Mesenteric fat pad (tissue), 1 donor: ENCODE measurements around the gene PTCD1. TPM values are rescaled to one million over a fixed set of nuclear protein-coding genes. Genes with fewer than 3 reads are reported as not detected.
A peak's percentile ranks its signal among the peaks of the same experiment; 100 is the strongest.

Experiments used
- DNase-seq: peaks from one replicate; pipeline ENCODE4 v3.0.0-alpha.2; 2020; ENCODE audit warnings: low spot score
- long read RNA-seq: library from polyadenylated mRNA; unstranded; transcript quantifications from one replicate; pipeline ENCODE4 v2.0.0, GENCODE V29; 2020
- total RNA-seq: library from RNA; stranded (reverse); fragmentation: NEBNext Ultra II Directional; extraction: Animal tissue kit (Norgen Biotek cat#: 25700); gene quantifications from one replicate; pipeline ENCODE4 v1.2.1, GENCODE V29; 2021
- donor health status: DM: yes; HTN: yes; CAD: no.

Gene PTCD1
- total RNA-seq: 11.7 TPM
- long read RNA-seq, full-length matches to known transcripts: 11 of 15 reads
- long read RNA-seq, partial matches to known transcripts: 0 of 15 reads
- long read RNA-seq, other reads (novel, unspliced or antisense): 4 of 15 reads

- DNase-seq: peak; percentile 98
Measured at GRCh38 chr7:99438573-99439480, at the start of gene PTCD1, which contains the start of gene CPSF4. Gene PTCD1, minus strand, starts transcription at chr7:99438798. Its CDS starts 3,556 bp downstream, at chr7:99435242. Gene CPSF4, plus strand, starts transcription at chr7:99438943. Its CDS starts 140 bp downstream, at chr7:99439083.

GRCh38 chr7:99485094-99485493 is 46.5 kb upstream of the PTCD1 start:
- no peak for DNase-seq

GRCh38 chr7:99478464-99479440 is 40.2 kb upstream of the PTCD1 start:
- no peak for DNase-seq

GRCh38 chr7:99476107-99476506 is 37.5 kb upstream of the PTCD1 start:
- DNase-seq: no peak

GRCh38 chr7:99473315-99473596 is 34.7 kb upstream of the PTCD1 start:
- no peak for DNase-seq

GRCh38 chr7:99472561-99473314 is 34.1 kb upstream of the PTCD1 start, which contains the start of gene ZNF789:
Gene ZNF789, plus strand, starts transcription at chr7:99472890. Its CDS starts 3,567 bp downstream, at chr7:99476457.
- DNase-seq: peak; percentile 99

GRCh38 chr7:99469381-99470065 is 30.9 kb upstream of the PTCD1 start:
- no peak for DNase-seq

- no peak for DNase-seq
Measured at GRCh38 chr7:99468336-99468918, 29.8 kb upstream of the PTCD1 start.

GRCh38 chr7:99465421-99465768 is 26.8 kb upstream of the PTCD1 start:
- DNase-seq: no peak

GRCh38 chr7:99461221-99461620 is 22.6 kb upstream of the PTCD1 start:
- no peak for DNase-seq

- DNase-seq: no peak
Measured at GRCh38 chr7:99460651-99461050, 22.1 kb upstream of the PTCD1 start.

GRCh38 chr7:99459087-99459486 is 20.5 kb upstream of the PTCD1 start:
- DNase-seq: no peak

- no peak for DNase-seq
Measured at GRCh38 chr7:99457650-99458493, 19.3 kb upstream of the PTCD1 start.

- no peak for DNase-seq
Measured at GRCh38 chr7:99457050-99457649, 18.6 kb upstream of the PTCD1 start.

- no peak for DNase-seq
Measured at GRCh38 chr7:99456288-99456687, 17.7 kb upstream of the PTCD1 start.

GRCh38 chr7:99455874-99456273 is 17.3 kb upstream of the PTCD1 start:
- no peak for DNase-seq

- no peak for DNase-seq
Measured at GRCh38 chr7:99453105-99453504, 14.5 kb upstream of the PTCD1 start.

GRCh38 chr7:99452541-99452940 is 13.9 kb upstream of the PTCD1 start:
- no peak for DNase-seq

GRCh38 chr7:99451936-99452335 is 13.3 kb upstream of the PTCD1 start:
- DNase-seq: no peak
